H1 (cell line): Measurements from ENCODE around the gene EMD. TPM values are rescaled to one million over a fixed set of nuclear protein-coding genes. Genes with fewer than 3 reads are reported as not detected.
A peak's percentile ranks its signal among the peaks of the same experiment; 100 is the strongest.

Experiments
- BCL11A ChIP-seq, 2 experiments: IDR thresholded peaks; one replicate each; pipeline ENCODE4 v1.6.1; 2011; ENCODE audit warnings: low read depth in 2 of 2, low read length in 2 of 2, mild to moderate bottlenecking in 2 of 2
- CHD7 ChIP-seq: fragments of 300-600 bp; sonication (generic); IDR thresholded peaks from 2 replicates; pipeline ENCODE4 v1.7.1; 2012; ENCODE audit warnings: low read length, moderate library complexity, mild to moderate bottlenecking, inconsistent platforms; ENCODE audit not compliant: insufficient replicate concordance
- MAX ChIP-seq: IDR thresholded peaks from 2 replicates; pipeline ENCODE4 v1.6.1; 2012; ENCODE audit warnings: inconsistent platforms
- SP2 ChIP-seq: IDR thresholded peaks from 2 replicates; pipeline ENCODE4 v1.6.1; 2012; ENCODE audit warnings: mild to moderate bottlenecking, low read length, inconsistent platforms
- polyA plus RNA-seq, 7 experiments: library from polyadenylated mRNA; depleted of rRNA in 3 of 7; stranded (reverse) in 5 of 7; unstranded in 2 of 7; fragments of >200 nt in 5 of 7; fragments of 200-250 nt in 2 of 7; gene quantifications; 1 replicate in 5 of 7; 2 replicates in 1 of 7; 4 replicates in 1 of 7; pipeline versions ENCODE4 v1.2.1 to v1.2.3, GENCODE V29; 2011 to 2013; ENCODE audit warnings: missing spikeins in 2 of 7, mixed read lengths in 2 of 7
- total RNA-seq: library from RNA; stranded (reverse); fragmentation: NEBNext Ultra II Directional; extraction: Animal tissue kit (Norgen Biotek cat#: 25700); gene quantifications from 2 replicates; pipeline ENCODE4 v1.2.1, GENCODE V29; 2021

EMD gene
- total and polyA plus RNA-seq, 2 of the 8 experiments (the other 6 are each of a cell fraction or from before 2014, with no cell fraction given), result 45.5 to 109 TPM

GRCh38 chrX:154401045-154401799 lies 22.1 kb downstream of the EMD start (continued):
- TF ChIP-seq CHD7 (peak; percentile 70), BCL11A (IDR thresholded peaks at IDR 0.05; ENCODE audit: low read depth in 2 of 2, low read length in 2 of 2) (no peak), MAX (peak; percentile 32; the same call in 1 of the 2 replicates), SP2 (no peak)
